IPS DF 6.9 (cell line): ENCODE data around the gene FAM184B.

ENCODE experiments used
- DNase-seq: peaks from one replicate; pipeline ENCODE4 v3.0.0-alpha.2; 2013; ENCODE audit warnings: low read depth, low spot score
- H3K27ac ChIP-seq: one replicate; pipeline ENCODE4 v1.5.1; 2013; ENCODE audit warnings: low read length, control low read depth
- H3K27me3 ChIP-seq: 2 replicates; pipeline ENCODE4 v1.6.1; 2013; ENCODE audit warnings: mild to moderate bottlenecking, low read length; ENCODE audit not compliant: control insufficient read depth, insufficient read depth
- H3K36me3 ChIP-seq: 2 replicates; pipeline ENCODE4 v1.6.1; 2013; ENCODE audit warnings: low read length; ENCODE audit not compliant: control insufficient read depth, insufficient read depth
- H3K4me1 ChIP-seq: 2 replicates; pipeline ENCODE4 v1.6.1; 2013; ENCODE audit warnings: low read length; ENCODE audit not compliant: control insufficient read depth, insufficient read depth
- H3K4me3 ChIP-seq: 2 replicates; pipeline ENCODE4 v1.5.1; 2013; ENCODE audit warnings: mild to moderate bottlenecking, low read length
- H3K9me3 ChIP-seq: 2 replicates; pipeline ENCODE4 v1.6.1; 2013; ENCODE audit warnings: low read length, inconsistent platforms; ENCODE audit not compliant: control insufficient read depth, insufficient read depth
- WGBS: extraction: QIAGEN DNeasy Blood & Tissue Kit; methylation state at CpG from one replicate; pipeline ENCODE4 v1.1.7; 2013; ENCODE audit warnings: mixed read lengths, missing lambda C conversion rate; ENCODE audit not compliant: insufficient read length, insufficient coverage; 5-methylcytosine and 5-hydroxymethylcytosine counted together

FAM184B gene

GRCh38 chr4:17619416-17620105, 161.9 kb downstream of the FAM184B start:
- H3K27ac ChIP-seq, result no peak overlapping the region
- H3K36me3 ChIP-seq, result peaks cover 13% of the 10 kb centered on the region; the same call in 1 of the 2 replicates
- no peaks in the 10 kb centered on the region for H3K4me1 ChIP-seq
- no peaks in the 10 kb centered on the region for H3K9me3 ChIP-seq
- no peak for DNase-seq
- H3K4me3 ChIP-seq, result no peak overlapping the region
- no peaks in the 10 kb centered on the region for H3K27me3 ChIP-seq
- no CpG with 5 or more reads among the region's 7 CpGs for WGBS

GRCh38 chr4:17618926-17619325, 162.5 kb downstream of the FAM184B start:
- Histone ChIP-seq H3K9me3 (no peaks in the 10 kb centered on the region), H3K27me3 (no peaks in the 10 kb centered on the region), H3K4me1 (no peaks in the 10 kb centered on the region), H3K27ac (no peak overlapping the region), H3K4me3 (no peak overlapping the region), H3K36me3 (peaks cover 11% of the 10 kb centered on the region; the same call in 1 of the 2 replicates)
- no CpG with 5 or more reads among the region's 1 CpG for WGBS
- no peak for DNase-seq

GRCh38 chr4:17616283-17616682, 165.1 kb downstream of the FAM184B start:
- Histone ChIP-seq H3K4me3 (no peak overlapping the region), H3K27ac (no peak overlapping the region), H3K36me3 (no peaks in the 10 kb centered on the region), H3K9me3 (no peaks in the 10 kb centered on the region), H3K4me1 (no peaks in the 10 kb centered on the region), H3K27me3 (no peaks in the 10 kb centered on the region)
- WGBS, result no CpG with 5 or more reads among the region's 5 CpGs
- DNase-seq, result no peak

- Histone ChIP-seq H3K4me1 (no peaks in the 10 kb centered on the region), H3K9me3 (no peaks in the 10 kb centered on the region)
- no CpG with 5 or more reads among the region's 46 CpGs for WGBS
Observed at GRCh38 chr4:17614416-17615299, 166.8 kb downstream of the FAM184B start, which contains the start of gene MED28. TSS of gene MED28 (plus strand) at chr4:17614641. CDS start at chr4:17614655, 14 bp downstream.

GRCh38 chr4:17613761-17614415, 167.5 kb downstream of the FAM184B start:
- Histone ChIP-seq H3K27me3 (no peaks in the 10 kb centered on the region), H3K4me3 (peak overlapping the region; percentile 84; the same call in 1 of the 2 replicates), H3K27ac (no peak overlapping the region), H3K9me3 (no peaks in the 10 kb centered on the region), H3K36me3 (no peaks in the 10 kb centered on the region), H3K4me1 (no peaks in the 10 kb centered on the region)
- DNase-seq, result no peak
- WGBS, result no CpG with 5 or more reads among the region's 23 CpGs

More at GRCh38 chr4:17614416-17615299, 166.8 kb downstream of the FAM184B start, which contains the start of gene MED28:
- Histone ChIP-seq H3K27ac (no peak within 1 kb of the TSS), H3K27me3 (no peaks in the 10 kb centered on the region), H3K4me3 (peak within 1 kb of the TSS; percentile 84), H3K36me3 (no peaks in the 10 kb centered on the region)
- DNase-seq, result peak; percentile 91

- Histone ChIP-seq H3K27me3 (no peaks in the 10 kb centered on the region), H3K4me3 (no peak overlapping the region), H3K9me3 (no peaks in the 10 kb centered on the region), H3K36me3 (peaks cover 12% of the 10 kb centered on the region), H3K4me1 (no peaks in the 10 kb centered on the region), H3K27ac (no peak overlapping the region)
- WGBS, result no CpG with 5 or more reads among the region's 3 CpGs
- no peak for DNase-seq
Observed at GRCh38 chr4:17605236-17605635, 176.2 kb downstream of the FAM184B start.

- H3K27me3 ChIP-seq, result no peaks in the 10 kb centered on the region
- H3K9me3 ChIP-seq, result no peaks in the 10 kb centered on the region
- no CpG with 5 or more reads among the region's 1 CpG for WGBS
- peaks cover 6% of the 10 kb centered on the region; the same call in 1 of the 2 replicates for H3K36me3 ChIP-seq
- no peak overlapping the region for H3K4me3 ChIP-seq
- DNase-seq, result no peak
- H3K27ac ChIP-seq, result no peak overlapping the region
- no peaks in the 10 kb centered on the region for H3K4me1 ChIP-seq
Observed at GRCh38 chr4:17599826-17600225, 181.6 kb downstream of the FAM184B start.

- Histone ChIP-seq H3K27ac (no peak overlapping the region), H3K36me3 (peaks cover 6% of the 10 kb centered on the region; the same call in 1 of the 2 replicates), H3K27me3 (no peaks in the 10 kb centered on the region), H3K4me1 (no peaks in the 10 kb centered on the region), H3K4me3 (no peak overlapping the region), H3K9me3 (no peaks in the 10 kb centered on the region)
- WGBS, result no CpG with 5 or more reads among the region's 7 CpGs
- no peak for DNase-seq
Observed at GRCh38 chr4:17597517-17597916, 183.9 kb downstream of the FAM184B start.

GRCh38 chr4:17595471-17596005, 185.9 kb downstream of the FAM184B start:
- no peak for DNase-seq
- H3K9me3 ChIP-seq, result no peaks in the 10 kb centered on the region
- WGBS, result no CpG with 5 or more reads among the region's 6 CpGs
- H3K27me3 ChIP-seq, result no peaks in the 10 kb centered on the region
- H3K4me1 ChIP-seq, result no peaks in the 10 kb centered on the region
- H3K4me3 ChIP-seq, result no peak overlapping the region
- H3K36me3 ChIP-seq, result peaks cover 6% of the 10 kb centered on the region; the same call in 1 of the 2 replicates
- H3K27ac ChIP-seq, result no peak overlapping the region

- WGBS, result no CpG with 5 or more reads among the region's 3 CpGs
- Histone ChIP-seq H3K27me3 (no peaks in the 10 kb centered on the region), H3K4me1 (no peaks in the 10 kb centered on the region), H3K9me3 (no peaks in the 10 kb centered on the region), H3K27ac (no peak overlapping the region), H3K4me3 (no peak overlapping the region), H3K36me3 (peaks cover 5% of the 10 kb centered on the region; the same call in 1 of the 2 replicates)
- no peak for DNase-seq
Observed at GRCh38 chr4:17589355-17589754, 192.1 kb downstream of the FAM184B start.
